K562 (cell line): ENCODE measurements around the gene PGRMC2. TPM values are rescaled to one million over a fixed set of nuclear protein-coding genes. Genes with fewer than 3 reads are reported as not detected.

Experiments
- AFF1 ChIP-seq, 2 experiments: fragments of 450-650 bp; IDR thresholded peaks; 2 replicates each; pipeline ENCODE4 v1.6.1; 2018; ENCODE audit warnings: mild to moderate bottlenecking in 2 of 2, low read depth in 1 of 2; ENCODE audit not compliant: partially characterized antibody in 2 of 2
- ATF4 ChIP-seq: fragments of 450-650 bp; formaldehyde crosslinking; IDR thresholded peaks from 2 replicates; pipeline ENCODE4 v1.4.0; 2022; ENCODE audit warnings: mild to moderate bottlenecking, moderate library complexity
- CCNT2 ChIP-seq: IDR thresholded peaks from 2 replicates; pipeline ENCODE4 v1.6.1; 2011; ENCODE audit warnings: borderline replicate concordance, low read depth, mild to moderate bottlenecking, moderate library complexity, mixed read lengths, low read length; ENCODE audit not compliant: insufficient read length; ENCODE audit errors: extremely low read depth
- CREM ChIP-seq: IDR thresholded peaks from 2 replicates; pipeline ENCODE4 v1.6.1; 2014; ENCODE audit warnings: antibody characterized with exemption, low read depth
- FIP1L1 ChIP-seq: fragments of 200-400 bp; formaldehyde crosslinking; IDR thresholded peaks from 2 replicates; pipeline ENCODE4 v1.6.1; 2018; ENCODE audit warnings: mild to moderate bottlenecking, low read depth, low read length; ENCODE audit not compliant: poor library complexity, severe bottlenecking
- HEY1 ChIP-seq: fragments of 250-450 bp; sonication (Bioruptor Pico); IDR thresholded peaks from 2 replicates; pipeline ENCODE4 v1.5.0; 2020; ENCODE audit warnings: mild to moderate bottlenecking, moderate library complexity, borderline replicate concordance
- JUN ChIP-seq, 2 experiments: sonication (generic) in 1 of 2; formaldehyde crosslinking in 1 of 2; IDR thresholded peaks; 2 replicates each; pipeline versions ENCODE4 v1.6.1 to v1.8.0; 2012 to 2022; ENCODE audit warnings: borderline replicate concordance in 2 of 2, mild to moderate bottlenecking in 2 of 2, improper control_type of control experiment in 1 of 2, low read depth in 1 of 2, low read length in 1 of 2, missing genetic modification reagents in 1 of 2
- KDM4B ChIP-seq, 2 experiments: fragments of 450-650 bp in 1 of 2; sonication (generic) in 1 of 2; IDR thresholded peaks; 2 replicates each; pipeline ENCODE4 v1.6.1; 2016 to 2017; ENCODE audit warnings: borderline replicate concordance in 2 of 2, antibody characterized with exemption in 1 of 2, low read depth in 1 of 2, mild to moderate bottlenecking in 1 of 2
- MAFG ChIP-seq: fragments of 450-650 bp; conservative IDR thresholded peaks from 2 replicates; pipeline ENCODE4 v1.6.1; 2016; ENCODE audit warnings: missing genetic modification characterization, missing compliant biosample characterization
- MCM5 ChIP-seq: fragments of 450-650 bp; IDR thresholded peaks from 2 replicates; pipeline ENCODE4 v1.6.1; 2016; ENCODE audit warnings: low read depth
- NBN ChIP-seq: fragments of 450-650 bp; IDR thresholded peaks from 2 replicates; pipeline ENCODE4 v1.6.1; 2016; ENCODE audit warnings: low read depth, mild to moderate bottlenecking
- NCOA6 ChIP-seq: fragments of 450-650 bp; IDR thresholded peaks from 2 replicates; pipeline ENCODE4 v1.6.1; 2017; ENCODE audit warnings: mild to moderate bottlenecking
- PHTF2 ChIP-seq: fragments of 250-450 bp; sonication (Bioruptor Pico); IDR thresholded peaks from 2 replicates; pipeline ENCODE4 v1.5.0; 2021; ENCODE audit warnings: mild to moderate bottlenecking
- RAD21 ChIP-seq, 2 experiments: fragments of 250-450 bp in 1 of 2; fragments of 450-650 bp in 1 of 2; sonication (Bioruptor Pico) in 1 of 2; formaldehyde crosslinking in 1 of 2; IDR thresholded peaks in 1 of 2; conservative IDR thresholded peaks in 1 of 2; 2 replicates each; pipeline versions ENCODE4 v1.4.0 to v1.8.0; 2020 to 2022; ENCODE audit warnings: mild to moderate bottlenecking in 2 of 2, moderate library complexity in 1 of 2
- RAD51 ChIP-seq: fragments of 450-650 bp; IDR thresholded peaks from 2 replicates; pipeline ENCODE4 v1.7.1; 2016; ENCODE audit warnings: low read depth, mild to moderate bottlenecking, borderline replicate concordance
- SMARCA5 ChIP-seq: fragments of 450-650 bp; IDR thresholded peaks from 2 replicates; pipeline ENCODE4 v1.6.1; 2016
- SUPT5H ChIP-seq: fragments of 450-650 bp; IDR thresholded peaks from 2 replicates; pipeline ENCODE4 v1.6.1; 2016
- TARDBP ChIP-seq: fragments of 450-650 bp; IDR thresholded peaks from 2 replicates; pipeline ENCODE4 v1.6.1; 2016
- TBP ChIP-seq: optimal IDR thresholded peaks from 2 replicates; pipeline ENCODE3; 2011; ENCODE audit warnings: low read depth, low read length, improper control_type of control experiment
- THRA ChIP-seq: fragments of 450-650 bp; IDR thresholded peaks from 2 replicates; pipeline ENCODE4 v1.6.1; 2017; ENCODE audit warnings: mild to moderate bottlenecking, moderate library complexity
- ZNF57 ChIP-seq: fragments of 450-650 bp; formaldehyde crosslinking; IDR thresholded peaks from 2 replicates; pipeline ENCODE4 v1.4.0; 2020; ENCODE audit warnings: mild to moderate bottlenecking, moderate library complexity
- ZNF655 ChIP-seq: fragments of 250-450 bp; sonication (Bioruptor Pico); IDR thresholded peaks from 2 replicates; pipeline ENCODE4 v1.5.0; 2021
- polyA plus RNA-seq, 8 experiments: library from polyadenylated mRNA; depleted of rRNA in 4 of 8; stranded (reverse) in 5 of 8; unstranded in 3 of 8; fragments of >200 nt; fragmentation: Nextera tagmentation in 2 of 8; fragmentation: Illumina TruSeq in 1 of 8; extraction: Ambion mirVana in 2 of 8; extraction: Trizol in 1 of 8; gene quantifications; 2 replicates each; pipeline versions ENCODE4 v1.2.1 to v1.2.3, GENCODE V29; 2011 to 2014; ENCODE audit warnings: inconsistent platforms in 1 of 8, missing spikeins in 1 of 8
- total RNA-seq, 7 experiments: library from RNA; depleted of rRNA in 6 of 7; stranded (reverse); fragments of >200 nt in 6 of 7; fragmentation: Illumina TruSeq in 2 of 7; extraction: Trizol in 2 of 7; gene quantifications; 2 replicates each; pipeline versions ENCODE4 v1.2.1 to v1.2.3, GENCODE V29; 2011 to 2021; ENCODE audit warnings: low replicate concordance in 1 of 7

The PGRMC2 gene
- total and polyA plus RNA-seq, 9 of the 15 experiments (the other 6 are each of a cell fraction or from before 2014, with no cell fraction given), result 12.4 to 81.3 (median 22.7) TPM

GRCh38 chr4:128289523-128290158, 2.0 kb upstream of the PGRMC2 start (continued):
- TF ChIP-seq ATF4 (CRISPR knock-in tag) (no peak), RAD51 (no peak), SMARCA5 (no peak), THRA (no peak), HEY1 (CRISPR knock-in tag) (no peak), JUN (IDR thresholded peaks at IDR 0.05; ENCODE audit: borderline replicate concordance, low read depth, low read length) (no peak), JUN (CRISPR knock-in tag; IDR thresholded peaks at IDR 0.05; ENCODE audit: borderline replicate concordance) (no peak), FIP1L1 (no peak), CCNT2 (no peak), TARDBP (no peak), MCM5 (no peak), RAD21 (CRISPR knock-in tag; conservative IDR thresholded peaks at IDR 0.05 in 1 of 2, IDR thresholded peaks at IDR 0.05 in 1 of 2) (no peak), ZNF655 (CRISPR knock-in tag) (no peak), PHTF2 (CRISPR knock-in tag) (no peak), KDM4B (IDR thresholded peaks at IDR 0.05; ENCODE audit: borderline replicate concordance in 2 of 2, low read depth in 1 of 2) (no peak), NBN (no peak), SUPT5H (no peak), MAFG (no peak), CREM (no peak), AFF1 (IDR thresholded peaks at IDR 0.05; ENCODE audit: low read depth in 1 of 2, partially characterized antibody in 2 of 2) (no peak), TBP (no peak), NCOA6 (peak; percentile 32; the same call in 1 of the 2 replicates), ZNF57 (CRISPR knock-in tag) (no peak)
